ENCODE data around the gene PRRC1. TPM values are rescaled to one million over a fixed set of nuclear protein-coding genes. Genes with fewer than 3 reads are reported as not detected.

PRRC1 gene
- total RNA-seq, 4 donors from 2014 or later: 30.2 to 58.4 (median 44.9) TPM

GRCh38 chr5:127549551-127549950 is 32.1 kb downstream of the PRRC1 start:
- WGBS, 2 donors: 54 to 58% methylated on average over 2 of the region's 2 CpGs
- H3K4me3 ChIP-seq (ENCODE audit: low read depth, poor library complexity, severe bottlenecking): no peak overlapping the region
- intact Hi-C loops (cut with DNase I; ENCODE audit: low total_unique reads): no loop called here
- TF ChIP-seq, protein P1, sequence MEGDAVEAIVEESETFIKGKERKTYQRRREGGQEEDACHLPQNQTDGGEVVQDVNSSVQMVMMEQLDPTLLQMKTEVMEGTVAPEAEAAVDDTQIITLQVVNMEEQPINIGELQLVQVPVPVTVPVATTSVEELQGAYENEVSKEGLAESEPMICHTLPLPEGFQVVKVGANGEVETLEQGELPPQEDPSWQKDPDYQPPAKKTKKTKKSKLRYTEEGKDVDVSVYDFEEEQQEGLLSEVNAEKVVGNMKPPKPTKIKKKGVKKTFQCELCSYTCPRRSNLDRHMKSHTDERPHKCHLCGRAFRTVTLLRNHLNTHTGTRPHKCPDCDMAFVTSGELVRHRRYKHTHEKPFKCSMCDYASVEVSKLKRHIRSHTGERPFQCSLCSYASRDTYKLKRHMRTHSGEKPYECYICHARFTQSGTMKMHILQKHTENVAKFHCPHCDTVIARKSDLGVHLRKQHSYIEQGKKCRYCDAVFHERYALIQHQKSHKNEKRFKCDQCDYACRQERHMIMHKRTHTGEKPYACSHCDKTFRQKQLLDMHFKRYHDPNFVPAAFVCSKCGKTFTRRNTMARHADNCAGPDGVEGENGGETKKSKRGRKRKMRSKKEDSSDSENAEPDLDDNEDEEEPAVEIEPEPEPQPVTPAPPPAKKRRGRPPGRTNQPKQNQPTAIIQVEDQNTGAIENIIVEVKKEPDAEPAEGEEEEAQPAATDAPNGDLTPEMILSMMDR (IDR thresholded peaks at IDR 0.05): no peak
- no peak for TF ChIP-seq POLR2A (IDR thresholded peaks at IDR 0.05)
- DNase-seq (ENCODE audit: low spot score in 2 of 2): no peak

DNA sequence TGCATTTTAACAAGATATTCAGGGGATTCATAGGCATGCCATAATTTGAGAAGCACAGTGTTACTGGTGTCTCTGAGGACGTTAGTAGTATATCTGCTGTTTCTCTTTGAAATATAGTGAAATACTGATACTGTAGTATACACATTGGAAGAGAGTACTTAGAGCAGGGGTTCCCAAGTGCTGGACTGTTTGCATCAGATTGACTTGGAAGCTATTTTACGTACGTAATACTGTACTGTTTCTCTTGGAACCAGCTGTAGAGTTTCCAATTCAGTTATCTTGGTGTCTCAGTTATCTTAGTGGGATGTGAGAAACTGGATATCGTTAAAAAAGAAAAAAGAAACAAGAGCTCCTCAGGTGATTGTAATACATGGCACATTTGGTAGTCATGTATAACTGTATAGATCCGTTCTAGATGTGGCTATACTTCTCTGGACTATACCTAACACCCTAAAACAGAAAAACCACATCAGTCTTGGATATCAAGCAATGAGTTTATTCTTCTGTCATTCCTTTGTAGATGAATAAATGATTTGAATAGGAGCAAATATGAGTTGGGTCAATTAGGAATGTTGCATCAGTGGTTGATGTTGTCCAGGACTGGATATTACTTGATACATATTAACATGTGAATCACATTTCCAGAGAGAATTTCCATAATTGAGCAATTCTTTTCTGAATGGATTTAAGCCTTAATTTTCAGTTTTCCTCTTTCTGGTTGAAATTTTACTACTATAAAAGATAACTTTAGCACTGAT is 33.4 kb downstream of the PRRC1 start:
- TF ChIP-seq, protein P1 (IDR thresholded peaks at IDR 0.05): no peak
- no peak for TF ChIP-seq POLR2A (IDR thresholded peaks at IDR 0.05)
- intact Hi-C loops (cut with DNase I; ENCODE audit: low total_unique reads): no loop called here
- no peak for DNase-seq (ENCODE audit: low spot score in 2 of 2)
- 93 to 94% methylated on average over 5 of the region's 5 CpGs for WGBS, 2 donors
- no peak overlapping the region for H3K4me3 ChIP-seq (ENCODE audit: low read depth, poor library complexity, severe bottlenecking)

DNA sequence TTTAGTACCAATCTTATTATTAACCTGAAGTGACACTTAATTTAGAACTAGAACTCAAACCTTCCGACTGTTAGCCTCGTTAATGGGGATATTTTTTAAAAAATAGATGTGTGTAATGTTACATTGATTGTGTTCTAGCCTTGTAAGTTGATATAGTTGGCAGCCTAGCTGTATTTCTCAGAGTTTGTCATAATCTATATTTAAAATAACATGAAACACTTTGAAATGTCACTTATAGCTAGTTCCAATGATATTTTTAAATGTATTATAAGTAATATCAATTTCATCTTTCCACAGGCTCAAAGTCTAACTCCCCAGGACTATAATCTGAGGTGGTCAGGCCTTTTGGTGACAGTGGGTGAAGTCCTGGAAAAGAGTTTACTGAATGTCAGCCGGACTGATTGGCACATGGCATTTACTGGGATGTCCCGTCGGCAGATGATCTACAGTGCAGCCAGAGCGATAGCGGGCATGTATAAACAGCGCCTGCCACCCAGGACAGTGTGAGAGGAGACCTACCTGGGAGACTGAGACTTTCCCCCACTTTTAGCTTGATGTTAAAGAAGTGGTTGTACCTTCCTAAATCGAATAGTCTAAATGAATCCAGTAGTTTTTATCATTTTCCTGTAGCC is 34.1 kb downstream of the PRRC1 start:
- TF ChIP-seq, protein P1 (IDR thresholded peaks at IDR 0.05): no peak
- no peak for TF ChIP-seq POLR2A (IDR thresholded peaks at IDR 0.05)

GRCh38 chr5:127555826-127556225 is 38.4 kb downstream of the PRRC1 start:
- intact Hi-C loops (cut with DNase I; ENCODE audit: low total_unique reads): no loop called here
- no peak for DNase-seq (ENCODE audit: low spot score in 2 of 2)
- H3K4me3 ChIP-seq (ENCODE audit: low read depth, poor library complexity, severe bottlenecking): no peak overlapping the region
- no peak for TF ChIP-seq POLR2A (IDR thresholded peaks at IDR 0.05)
- TF ChIP-seq, protein P1 (IDR thresholded peaks at IDR 0.05): no peak
- WGBS, 2 donors: 30 to 52% methylated on average over 1 of the region's 1 CpG

More for the DNA sequence above, 34.1 kb downstream of the PRRC1 start:
- H3K4me3 ChIP-seq (ENCODE audit: low read depth, poor library complexity, severe bottlenecking): no peak overlapping the region
- intact Hi-C loops (cut with DNase I; ENCODE audit: low total_unique reads): no loop called here
- WGBS, 2 donors: 86 to 93% methylated on average over 9 of the region's 9 CpGs
- no peak for DNase-seq (ENCODE audit: low spot score in 2 of 2)

GRCh38 chr5:127556609-127557334 is 39.3 kb downstream of the PRRC1 start:
- 83 to 89% methylated on average over 3 of the region's 3 CpGs for WGBS, 2 donors
- no peak overlapping the region for H3K4me3 ChIP-seq (ENCODE audit: low read depth, poor library complexity, severe bottlenecking)
- DNase-seq (ENCODE audit: low spot score in 2 of 2): no peak
- intact Hi-C loops (cut with DNase I; ENCODE audit: low total_unique reads): no loop called here
- TF ChIP-seq, protein P1 (IDR thresholded peaks at IDR 0.05): no peak
- no peak for TF ChIP-seq POLR2A (IDR thresholded peaks at IDR 0.05)
